Spleen (tissue), 11 donors: ENCODE measurements around the gene ZNF22. TPM values are rescaled to one million over a fixed set of nuclear protein-coding genes. Genes with fewer than 3 reads are reported as not detected.
A peak's percentile ranks its signal among the peaks of the same experiment; 100 is the strongest.

Experiments
- DNase-seq: peaks from one replicate; pipeline ENCODE4 v3.0.0-alpha.2; 2020
- H3K27ac ChIP-seq, 8 donors: fragments of 200-600 bp; sonication (generic) in 7 of 8; 1 replicate in 4 of 8; 2 replicates in 4 of 8; pipeline versions ENCODE4 v1.5.0 to v1.8.0; 2016 to 2021; ENCODE audit warnings: inconsistent platforms in 4 of 8, mild to moderate bottlenecking in 4 of 8, moderate library complexity in 1 of 8
- H3K27me3 ChIP-seq, 7 donors: fragments of 200-600 bp; sonication (generic) in 6 of 7; replicated peaks in 1 of 7; 1 replicate in 4 of 7; 2 replicates in 3 of 7; pipeline versions ENCODE4 v1.5.0 to v1.8.0; 2016 to 2021; ENCODE audit warnings: inconsistent platforms in 3 of 7, mild to moderate bottlenecking in 1 of 7
- H3K36me3 ChIP-seq, 6 donors: fragments of 200-600 bp; sonication (generic) in 5 of 6; 1 replicate in 4 of 6; 2 replicates in 2 of 6; pipeline versions ENCODE4 v1.5.0 to v1.8.0; 2016 to 2021; ENCODE audit warnings: inconsistent platforms in 2 of 6
- H3K4me1 ChIP-seq, 6 donors: fragments of 200-600 bp; sonication (generic) in 5 of 6; 1 replicate in 3 of 6; 2 replicates in 3 of 6; pipeline versions ENCODE4 v1.5.0 to v1.8.0; 2016 to 2021; ENCODE audit warnings: inconsistent platforms in 3 of 6
- H3K4me3 ChIP-seq, 8 donors: fragments of 200-600 bp; sonication (generic) in 7 of 8; 1 replicate in 4 of 8; 2 replicates in 4 of 8; pipeline versions ENCODE4 v1.5.0 to v1.8.0; 2016 to 2021; ENCODE audit warnings: inconsistent platforms in 4 of 8, mild to moderate bottlenecking in 4 of 8, moderate library complexity in 2 of 8
- H3K9me3 ChIP-seq, 8 donors: fragments of 200-600 bp; sonication (generic) in 7 of 8; 1 replicate in 4 of 8; 2 replicates in 4 of 8; pipeline versions ENCODE4 v1.5.0 to v1.8.0; 2016 to 2021; ENCODE audit warnings: inconsistent platforms in 4 of 8
- CTCF ChIP-seq, 11 experiments: fragments of 200-600 bp in 7 of 11; fragments of 450-650 bp in 4 of 11; sonication (generic) in 4 of 11; IDR thresholded peaks in 8 of 11; conservative IDR thresholded peaks in 3 of 11; 1 replicate in 7 of 11; 2 replicates in 4 of 11; pipeline versions ENCODE4 v1.4.0 to v1.8.0; 2016 to 2021; ENCODE audit warnings: antibody characterized with exemption in 11 of 11, inconsistent platforms in 4 of 11, mild to moderate bottlenecking in 1 of 11
- POLR2A ChIP-seq, 3 donors: fragments of 450-650 bp; IDR thresholded peaks; one replicate each; pipeline ENCODE4 v1.5.1; 2017; ENCODE audit warnings: antibody characterized with exemption in 3 of 3, mild to moderate bottlenecking in 1 of 3
- POLR2AphosphoS5 ChIP-seq, 3 donors: sonication (generic); formaldehyde crosslinking; IDR thresholded peaks; one replicate each; pipeline ENCODE4 v1.5.1; 2017; ENCODE audit warnings: antibody characterized with exemption in 3 of 3
- WGBS, 5 donors: extraction: QIAGEN DNeasy Blood & Tissue Kit in 3 of 5; methylation state at CpG; one replicate each; pipeline versions ENCODE4 v1.1.5 to v1.1.7; 2013 to 2018; 5-methylcytosine and 5-hydroxymethylcytosine counted together
- intact Hi-C: fragments of 100-400 bp; cut with DNase I; formaldehyde crosslinking; loops from one replicate; pipeline ENCODE4 v1.15.0; 2023; ENCODE audit warnings: low total_unique reads
- polyA plus RNA-seq, 3 donors: library from polyadenylated mRNA; stranded (reverse); fragments of 200-250 nt; gene quantifications; one replicate each; pipeline ENCODE4 v1.2.1, GENCODE V29; 2013
- total RNA-seq, 7 donors: library from RNA; depleted of rRNA in 3 of 7; stranded (reverse); fragments of >200 nt in 3 of 7; fragmentation: NEBNext Ultra II Directional in 4 of 7; extraction: Animal tissue kit (Norgen Biotek cat#: 25700) in 4 of 7; gene quantifications; one replicate each; pipeline versions ENCODE4 v1.1.0 to v1.2.1, GENCODE V29; 2016 to 2021
- donor health status: healthy with polysubstance abuse.
- donor health status: DM: no; HTN: no; CAD: no; lungs with moderate emphysema.
- donor health status: DM: no; HTN: no; CAD: no.
- donor health status: Bipolar disorder and iron deficiency.
- donor health status: healthy.
- donor health status: DM: no; HTN: no; CAD: no.
- donor health status: DM: yes; HTN: yes; CAD: no.

ZNF22 gene
- total and polyA plus RNA-seq, 10 donors, result 22.7 to 33.6 (median 26.0) TPM

- intact Hi-C loops, result no loop called here
- peaks cover 0 to 8% (median 0%) of the 10 kb centered on the region in 6 donors for H3K36me3 ChIP-seq
- TF ChIP-seq POLR2A (IDR thresholded peaks at IDR 0.05), result no peak
- TF ChIP-seq CTCF (IDR thresholded peaks at IDR 0.05 in 8 of 11, conservative IDR thresholded peaks at IDR 0.05 in 3 of 11), result no peak
- TF ChIP-seq POLR2AphosphoS5 (IDR thresholded peaks at IDR 0.05), result no peak
- no peaks in the 10 kb centered on the region for H3K27me3 ChIP-seq
- peaks cover 31 to 88% (median 71%) of the 10 kb centered on the region in 6 donors for H3K4me1 ChIP-seq
- 52 to 61% (median 57%) methylated on average over 4 of the region's 4 CpGs for WGBS, 5 donors
- H3K27ac ChIP-seq, result peak overlapping the region in 6 of 8 donors; percentile 87 to 93 (median 90)
- peak; percentile 74 for DNase-seq
- peaks cover 0 to 4% (median 0%) of the 10 kb centered on the region in 8 donors for H3K9me3 ChIP-seq
- peak overlapping the region in 5 of 8 donors; percentile 2 to 89 (median 76) for H3K4me3 ChIP-seq
Observed at GRCh38 chr10:44961230-44961571, 39.5 kb upstream of the ZNF22 start.

- peak overlapping the region in 6 of 8 donors; percentile 23 to 93 (median 89) for H3K27ac ChIP-seq
- peak overlapping the region in 5 of 8 donors; percentile 2 to 89 (median 74) for H3K4me3 ChIP-seq
- 78 to 91% (median 82%) methylated on average over 11 of the region's 11 CpGs for WGBS, 5 donors
- no peak for TF ChIP-seq POLR2AphosphoS5 (IDR thresholded peaks at IDR 0.05)
- no peak for TF ChIP-seq CTCF (IDR thresholded peaks at IDR 0.05 in 8 of 11, conservative IDR thresholded peaks at IDR 0.05 in 3 of 11)
- TF ChIP-seq POLR2A (IDR thresholded peaks at IDR 0.05), result no peak
- no peaks in the 10 kb centered on the region for H3K36me3 ChIP-seq
- no peaks in the 10 kb centered on the region for H3K9me3 ChIP-seq
- DNase-seq, result peak; percentile 68
- intact Hi-C loops, result no loop called here
- peaks cover 36 to 97% (median 80%) of the 10 kb centered on the region in 6 donors for H3K4me1 ChIP-seq
- no peaks in the 10 kb centered on the region for H3K27me3 ChIP-seq
Observed at GRCh38 chr10:44961931-44962750, 38.6 kb upstream of the ZNF22 start.

GRCh38 chr10:44962870-44963738 lies 37.6 kb upstream of the ZNF22 start:
- peak; percentile 81 for DNase-seq
- Histone ChIP-seq H3K27me3 (no peaks in the 10 kb centered on the region), H3K36me3 (no peaks in the 10 kb centered on the region), H3K4me1 (peaks cover 42 to 97% (median 85%) of the 10 kb centered on the region in 6 donors), H3K9me3 (no peaks in the 10 kb centered on the region), H3K4me3 (peak overlapping the region in 2 of 8 donors; percentile 1 to 33), H3K27ac (peak overlapping the region; percentile 48 to 93 (median 79))
- WGBS, 5 donors, result 64 to 74% (median 67%) methylated on average over 19 of the region's 19 CpGs
- peak in 7 of 11 experiments; percentile 12 to 46 (median 30) for TF ChIP-seq CTCF (IDR thresholded peaks at IDR 0.05 in 8 of 11, conservative IDR thresholded peaks at IDR 0.05 in 3 of 11)
- TF ChIP-seq POLR2A (IDR thresholded peaks at IDR 0.05), result no peak
- peak in 2 of 3 donors; percentile 21 to 65 for TF ChIP-seq POLR2AphosphoS5 (IDR thresholded peaks at IDR 0.05)
- intact Hi-C loops, result no loop called here
